NCI-H146 (cell line): ENCODE measurements around the gene PRKCE.
A peak's percentile ranks its signal among the peaks of the same experiment; 100 is the strongest.

ENCODE experiments used
- DNase-seq: peaks from one replicate; lab custom pipeline; 2025; lab: John Stamatoyannopoulos, UW

Gene PRKCE

GRCh38 chr2:46014911-46015654 is 363.6 kb downstream of the PRKCE start:
- no peak for DNase-seq

GRCh38 chr2:46015671-46016070 is 364.2 kb downstream of the PRKCE start:
- no peak for DNase-seq

GRCh38 chr2:46016091-46016490 is 364.6 kb downstream of the PRKCE start:
- DNase-seq, result no peak

GRCh38 chr2:46018773-46019591 is 367.5 kb downstream of the PRKCE start:
- DNase-seq, result no peak

GRCh38 chr2:46020416-46020815 is 368.9 kb downstream of the PRKCE start:
- DNase-seq, result no peak

- no peak for DNase-seq
These were observed 371.8 kb downstream of the PRKCE start for GRCh38 chr2:46023165-46023854.

GRCh38 chr2:46024146-46024779 is 372.8 kb downstream of the PRKCE start:
- DNase-seq, result no peak

GRCh38 chr2:46025081-46025480 is 373.6 kb downstream of the PRKCE start:
- DNase-seq, result no peak

GRCh38 chr2:46025676-46026075 is 374.2 kb downstream of the PRKCE start:
- peak; percentile 11 for DNase-seq

- no peak for DNase-seq
These were observed 375.0 kb downstream of the PRKCE start for GRCh38 chr2:46026431-46026830.

GRCh38 chr2:46029332-46029811 is 377.9 kb downstream of the PRKCE start:
- DNase-seq, result peak; percentile 15

GRCh38 chr2:46030330-46030729 is 378.9 kb downstream of the PRKCE start:
- no peak for DNase-seq

- DNase-seq, result no peak
These were observed 380.8 kb downstream of the PRKCE start for GRCh38 chr2:46032161-46032813.

GRCh38 chr2:46032996-46033395 is 381.5 kb downstream of the PRKCE start:
- DNase-seq, result no peak

GRCh38 chr2:46034535-46034934 is 383.1 kb downstream of the PRKCE start:
- DNase-seq, result no peak

GRCh38 chr2:46036929-46037328 is 385.5 kb downstream of the PRKCE start:
- DNase-seq, result no peak

GRCh38 chr2:46039543-46040303 is 388.2 kb downstream of the PRKCE start:
- DNase-seq, result no peak

GRCh38 chr2:46040563-46041155 is 389.2 kb downstream of the PRKCE start:
- no peak for DNase-seq

GRCh38 chr2:46041434-46041833 is 390.0 kb downstream of the PRKCE start:
- DNase-seq, result no peak

GRCh38 chr2:46042207-46042637 is 390.7 kb downstream of the PRKCE start:
- no peak for DNase-seq
